GM23248 (cell line): ENCODE measurements around the gene PDYN. TPM values are rescaled to one million over a fixed set of nuclear protein-coding genes. Genes with fewer than 3 reads are reported as not detected.

Source experiments
- DNase-seq: peaks from one replicate; pipeline ENCODE4 v3.0.0-alpha.2; 2015
- H2AFZ ChIP-seq: fragments of 200-600 bp; sonication (generic); 2 replicates; pipeline ENCODE4 v1.6.1; 2016; ENCODE audit warnings: antibody characterized with exemption
- H3F3A ChIP-seq: fragments of 200-600 bp; sonication (generic); 2 replicates; pipeline ENCODE4 v1.6.1; 2016; ENCODE audit warnings: mild to moderate bottlenecking, antibody characterized with exemption, mixed run types; ENCODE audit not compliant: insufficient read depth
- H3K27ac ChIP-seq: fragments of 200-600 bp; sonication (generic); 2 replicates; pipeline ENCODE4 v1.5.1; 2016; ENCODE audit warnings: mild to moderate bottlenecking
- H3K27me3 ChIP-seq: fragments of 200-600 bp; sonication (generic); replicated peaks from 2 replicates; pipeline ENCODE4 v1.6.1; 2016; ENCODE audit warnings: mild to moderate bottlenecking; ENCODE audit not compliant: insufficient read depth
- H3K36me3 ChIP-seq: fragments of 200-600 bp; sonication (generic); 2 replicates; pipeline ENCODE4 v1.6.1; 2016; ENCODE audit warnings: low read depth, mild to moderate bottlenecking
- H3K4me1 ChIP-seq: fragments of 200-600 bp; sonication (generic); 2 replicates; pipeline ENCODE4 v1.6.1; 2016; ENCODE audit warnings: mild to moderate bottlenecking; ENCODE audit not compliant: insufficient read depth
- H3K4me2 ChIP-seq: fragments of 200-600 bp; sonication (generic); one replicate; pipeline ENCODE4 v1.6.1; 2016; ENCODE audit warnings: mild to moderate bottlenecking; ENCODE audit not compliant: unreplicated experiment
- H3K4me3 ChIP-seq: fragments of 200-600 bp; sonication (generic); 2 replicates; pipeline ENCODE4 v1.5.1; 2016; ENCODE audit warnings: mild to moderate bottlenecking
- H3K79me2 ChIP-seq: fragments of 200-600 bp; sonication (generic); 2 replicates; pipeline ENCODE4 v1.6.1; 2016; ENCODE audit warnings: mild to moderate bottlenecking; ENCODE audit not compliant: insufficient read depth
- H3K9ac ChIP-seq: fragments of 200-600 bp; sonication (generic); 2 replicates; pipeline ENCODE4 v1.6.1; 2016; ENCODE audit warnings: mild to moderate bottlenecking
- H3K9me2 ChIP-seq: fragments of 200-600 bp; sonication (generic); 2 replicates; pipeline ENCODE4 v1.6.1; 2016; ENCODE audit warnings: mixed run types, mild to moderate bottlenecking, moderate library complexity; ENCODE audit not compliant: insufficient read depth
- H3K9me3 ChIP-seq: fragments of 200-600 bp; sonication (generic); one replicate; pipeline ENCODE4 v1.6.1; 2017; ENCODE audit warnings: low read depth
- H4K20me1 ChIP-seq: fragments of 200-600 bp; sonication (generic); 2 replicates; pipeline ENCODE4 v1.6.0; 2016; ENCODE audit not compliant: insufficient read depth
- EZH2 ChIP-seq: fragments of 200-600 bp; sonication (generic); IDR thresholded peaks from 2 replicates; pipeline ENCODE4 v1.6.1; 2018; ENCODE audit warnings: antibody characterized with exemption, mild to moderate bottlenecking; ENCODE audit not compliant: insufficient read depth, poor library complexity, severe bottlenecking
- EZH2phosphoT487 ChIP-seq: fragments of 200-600 bp; sonication (generic); IDR thresholded peaks from 2 replicates; pipeline ENCODE4 v1.6.1; 2018; ENCODE audit warnings: antibody characterized with exemption, moderate library complexity, mild to moderate bottlenecking, low read depth; ENCODE audit not compliant: insufficient read depth
- WGBS, 2 experiments: methylation state at CpG; one replicate each; pipeline ENCODE4 v1.1.6; 2015 to 2017; ENCODE audit warnings: low lambda C conversion rate in 2 of 2, low coverage in 1 of 2; ENCODE audit errors: missing lambda C conversion rate in 2 of 2; 5-methylcytosine and 5-hydroxymethylcytosine counted together
- in situ Hi-C: fragments of 300-500 bp; cut with MboI; formaldehyde crosslinking; loops from 2 replicates; pipeline ENCODE4 v1.15.0; 2020
- polyA plus RNA-seq: library from polyadenylated mRNA; unstranded; fragments of >200 nt; fragmentation: Nextera tagmentation; extraction: Ambion mirVana; gene quantifications from 2 replicates; pipeline ENCODE4 v1.2.1, GENCODE V29; 2016
- total RNA-seq: library from RNA; depleted of rRNA; stranded (reverse); fragments of >200 nt; shearing (Covaris generic); gene quantifications from 2 replicates; pipeline ENCODE4 v1.2.3, GENCODE V29; 2014

PDYN gene
- total and polyA plus RNA-seq, 2 experiments from 2014 or later = not detected

- in situ Hi-C loops = no loop called here
- Histone ChIP-seq H3K36me3 (0 out of 2 replicates have a peak, but pooled peaks cover 6% of the 10 kb centered on the region), H3K4me1 (peaks cover 41% of the 10 kb centered on the region), H3K4me2 (no peak overlapping the region), H4K20me1 (no peaks in the 10 kb centered on the region), H3K9me2 (no peaks in the 10 kb centered on the region), H3K9me3 (no peaks in the 10 kb centered on the region), H3K9ac (no peak overlapping the region), H3K27me3 (no peaks in the 10 kb centered on the region), H2AFZ (no peak overlapping the region), H3F3A (peaks cover 37% of the 10 kb centered on the region), H3K27ac (no peak overlapping the region), H3K4me3 (no peak overlapping the region), H3K79me2 (no peaks in the 10 kb centered on the region)
- 90 to 98% methylated on average over 18 to 25 of the region's 25 CpGs for WGBS, 2 experiments
- no peak for TF ChIP-seq EZH2
- no peak for TF ChIP-seq EZH2phosphoT487
- no peak for DNase-seq
Measured at GRCh38 chr20:1937316-1937976, 56.4 kb downstream of the PDYN start.

DNA sequence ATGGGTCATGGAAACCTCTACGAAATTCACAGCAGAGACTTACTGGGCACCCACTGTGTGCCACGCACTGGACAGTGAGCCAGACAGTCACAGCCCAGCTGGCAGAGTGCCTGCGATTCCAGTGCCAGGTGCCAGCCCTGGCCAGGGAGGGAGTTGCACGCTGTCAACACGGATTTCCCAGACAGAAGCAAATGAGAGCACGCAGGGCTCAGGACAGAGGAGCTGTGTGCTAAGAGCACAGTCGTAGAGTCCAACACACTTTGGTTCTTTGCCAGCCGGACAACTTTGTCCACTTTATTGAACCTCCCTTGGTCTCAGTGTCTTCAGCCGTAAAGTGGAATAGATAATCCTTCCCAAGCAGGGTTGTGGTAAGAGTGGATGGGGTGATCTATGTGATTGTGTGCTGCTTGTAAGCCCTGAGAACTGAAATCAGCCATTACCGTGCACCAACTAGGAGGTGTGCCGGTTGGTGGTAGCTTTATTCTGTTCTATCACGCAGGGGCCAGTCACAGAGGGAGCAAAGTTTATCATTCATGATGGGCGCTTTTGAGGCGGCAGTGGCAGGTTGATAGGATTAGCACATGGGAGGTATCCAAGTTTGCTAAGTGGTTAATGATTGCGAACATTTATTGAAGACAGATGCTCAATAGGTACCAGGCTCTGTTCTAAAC lies 58.0 kb downstream of the PDYN start:
- Histone ChIP-seq H3K36me3 (0 out of 2 replicates have a peak, but pooled peaks cover 6% of the 10 kb centered on the region), H3K4me1 (peaks cover 31% of the 10 kb centered on the region), H3K9me2 (no peaks in the 10 kb centered on the region), H2AFZ (no peak overlapping the region), H3K27me3 (no peaks in the 10 kb centered on the region), H3K79me2 (no peaks in the 10 kb centered on the region), H3F3A (peaks cover 50% of the 10 kb centered on the region), H3K27ac (peak overlapping the region; percentile 98), H3K4me2 (peak overlapping the region; percentile 69), H3K9ac (peak overlapping the region; percentile 54), H3K4me3 (no peak overlapping the region), H3K9me3 (no peaks in the 10 kb centered on the region), H4K20me1 (no peaks in the 10 kb centered on the region)
- TF ChIP-seq EZH2 (no peak), EZH2phosphoT487 (no peak)
- DNase-seq = peak; percentile 20
- 68 to 72% methylated on average over 15 of the region's 15 CpGs for WGBS, 2 experiments
- in situ Hi-C loops = no loop called here

DNA sequence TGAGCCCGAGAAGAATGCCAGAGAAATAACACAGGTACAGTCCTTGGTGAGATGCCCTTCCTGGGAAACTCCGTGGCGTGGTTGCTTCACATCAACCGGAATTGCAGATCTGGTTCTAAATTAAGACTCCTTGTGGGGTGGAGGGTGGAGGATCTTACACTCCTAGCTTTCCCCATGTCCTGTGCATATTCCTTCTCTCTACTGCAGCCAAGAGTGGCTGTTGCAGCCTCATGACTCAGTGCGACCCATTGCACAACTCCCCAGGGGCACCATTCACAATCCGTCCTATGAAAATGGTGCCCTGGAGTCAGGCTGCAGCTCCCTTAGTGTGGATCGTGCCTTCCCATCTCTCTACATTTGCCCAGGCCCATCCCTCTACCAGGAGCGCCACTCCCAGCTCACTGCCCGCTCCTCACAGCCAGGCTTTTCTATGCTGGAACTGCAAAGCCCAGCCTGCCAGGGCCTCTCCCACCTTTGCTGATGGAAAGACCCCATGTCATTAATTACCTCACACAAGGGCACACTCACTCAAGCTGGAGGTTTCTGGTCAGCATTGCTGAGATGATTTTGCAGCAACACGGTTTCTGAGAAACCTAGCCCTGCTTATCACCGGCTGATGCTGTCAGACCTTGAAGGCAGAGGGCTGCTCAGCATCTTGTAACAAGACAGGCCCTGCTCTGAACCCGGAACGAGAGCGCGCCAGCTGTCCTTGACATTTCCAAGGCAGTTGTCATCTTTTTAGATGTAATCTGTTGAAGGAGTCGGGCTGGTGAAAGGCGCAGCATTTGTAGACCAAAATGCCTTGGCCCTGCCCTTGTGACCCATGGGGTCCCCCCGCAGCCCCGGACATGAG lies 58.9 kb downstream of the PDYN start:
- Histone ChIP-seq H3K27ac (peak overlapping the region; percentile 98), H3K4me3 (peak overlapping the region; percentile 39; the same call in 1 of the 2 replicates), H3K36me3 (0 out of 2 replicates have a peak, but pooled peaks cover 6% of the 10 kb centered on the region), H3K4me1 (peaks cover 28% of the 10 kb centered on the region), H3K79me2 (no peaks in the 10 kb centered on the region), H3K4me2 (peak overlapping the region; percentile 76), H4K20me1 (no peaks in the 10 kb centered on the region), H3K9me2 (no peaks in the 10 kb centered on the region), H3K27me3 (no peaks in the 10 kb centered on the region), H3F3A (peaks cover 44% of the 10 kb centered on the region), H3K9ac (peak overlapping the region; percentile 76), H2AFZ (no peak overlapping the region), H3K9me3 (no peaks in the 10 kb centered on the region)
- in situ Hi-C loops = no loop called here
- TF ChIP-seq EZH2phosphoT487 (no peak), EZH2 (no peak)
- peak; percentile 98 for DNase-seq
- WGBS, 2 experiments = 11 to 18% methylated on average over 19 of the region's 19 CpGs

GRCh38 chr20:1934156-1934555 lies 59.7 kb downstream of the PDYN start:
- 0 to 4% methylated on average over 1 of the region's 1 CpG for WGBS, 2 experiments
- Histone ChIP-seq H3K4me1 (peaks cover 28% of the 10 kb centered on the region), H3K9ac (peak overlapping the region; percentile 76), H3K4me3 (peak overlapping the region; percentile 39), H3K36me3 (0 out of 2 replicates have a peak, but pooled peaks cover 6% of the 10 kb centered on the region), H3K9me3 (no peaks in the 10 kb centered on the region), H3K79me2 (no peaks in the 10 kb centered on the region), H3K27me3 (no peaks in the 10 kb centered on the region), H3K27ac (peak overlapping the region; percentile 98), H4K20me1 (no peaks in the 10 kb centered on the region), H3K9me2 (no peaks in the 10 kb centered on the region), H2AFZ (no peak overlapping the region), H3K4me2 (peak overlapping the region; percentile 76), H3F3A (peaks cover 44% of the 10 kb centered on the region)
- peak; percentile 95 for DNase-seq
- in situ Hi-C loops = no loop called here
- no peak for TF ChIP-seq EZH2
- no peak for TF ChIP-seq EZH2phosphoT487
